Activated CD8-positive, alpha-beta memory T cell treated with anti-CD3 and anti-CD28 coated beads, Interleukin-2, amount 10 ng/mL, durations not matched to agents 7 days and 5 days (primary cell): ENCODE data around the gene TMEM218. TPM values are rescaled to one million over a fixed set of nuclear protein-coding genes. Genes with fewer than 3 reads are reported as not detected.

Experiments
- ATAC-seq: fragments of 150-1000 bp; cut with Tn5 transposase; one replicate; pipeline ENCODE4 v1.10.0; 2021; ENCODE audit warnings: moderate library complexity
- CTCF ChIA-PET: fragments of 350-600 bp; sonication (Branson Sonifier 250); formaldehyde crosslinking; loops from one replicate; lab custom pipeline; 2021; ENCODE audit warnings: antibody characterized with exemption; lab: Charles Lee
- DNase-seq: peaks from one replicate; pipeline ENCODE4 v3.0.0-alpha.2; 2020
- H3K27ac Mint-ChIP-seq: one replicate; pipeline ENCODE4 v1.8.0; 2021; ENCODE audit warnings: mild to moderate bottlenecking, mixed read lengths
- H3K27me3 Mint-ChIP-seq: one replicate; pipeline ENCODE4 v1.8.0; 2021; ENCODE audit warnings: mixed read lengths
- H3K36me3 Mint-ChIP-seq: one replicate; pipeline ENCODE4 v1.8.0; 2021; ENCODE audit warnings: mild to moderate bottlenecking, mixed read lengths
- H3K4me1 Mint-ChIP-seq: one replicate; pipeline ENCODE4 v1.8.0; 2021; ENCODE audit warnings: mixed read lengths
- H3K4me3 Mint-ChIP-seq: one replicate; pipeline ENCODE4 v1.8.0; 2021; ENCODE audit warnings: mild to moderate bottlenecking, moderate library complexity, mixed read lengths
- H3K9me3 Mint-ChIP-seq: one replicate; pipeline ENCODE4 v1.8.0; 2022; ENCODE audit warnings: low read depth, mixed read lengths
- total RNA-seq, 2 experiments: library from RNA; stranded (reverse); gene quantifications; one replicate each; pipeline ENCODE4 v1.2.3, GENCODE V29; 2021

Gene TMEM218
- total RNA-seq, 2 experiments from 2014 or later, result 14.1 to 16.1 TPM

DNA sequence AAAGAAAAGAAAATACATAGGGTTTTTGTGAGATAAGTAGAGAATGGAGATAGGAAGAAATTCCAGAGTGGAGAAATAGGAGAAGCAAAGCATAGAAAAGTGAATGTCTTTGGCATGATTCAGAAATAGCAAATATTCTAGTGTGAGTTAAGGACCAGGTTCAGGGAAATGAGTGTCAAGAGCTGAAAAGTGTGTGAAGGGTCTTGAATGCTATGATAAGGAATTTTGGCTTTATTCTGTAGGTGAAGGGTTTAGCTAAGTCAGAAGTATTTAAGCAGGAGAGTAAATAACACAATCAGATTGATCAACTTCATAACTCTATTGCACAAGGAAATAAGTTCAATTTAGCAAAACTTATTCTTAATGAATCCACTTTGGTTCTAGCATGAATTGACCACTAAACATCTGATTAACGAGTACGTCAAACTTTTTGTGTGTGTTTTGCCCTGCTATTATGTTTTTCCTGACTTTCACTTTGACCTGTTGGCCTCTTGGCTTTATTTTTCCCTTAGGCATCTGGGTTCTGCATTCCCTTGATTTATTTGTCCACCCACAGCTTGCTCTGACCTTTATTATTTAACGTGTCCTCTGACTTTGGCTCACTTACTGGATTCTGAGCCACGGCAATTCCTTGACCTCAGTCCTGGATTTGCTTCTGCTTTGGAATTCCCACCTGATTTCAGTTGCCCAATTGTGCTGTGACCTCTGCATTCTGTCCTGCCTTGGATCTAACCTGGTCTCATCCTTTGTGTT, 11.9 kb upstream of the TMEM218 start:
- Mint-ChIP-seq H3K27ac (no peak overlapping the region), H3K4me3 (no peak overlapping the region), H3K36me3 (no peaks in the 10 kb centered on the region), H3K4me1 (no peaks in the 10 kb centered on the region), H3K9me3 (no peaks in the 10 kb centered on the region), H3K27me3 (peaks cover 42% of the 10 kb centered on the region)
- DNase-seq, result no peak
- no peak for ATAC-seq
- CTCF ChIA-PET, result interaction anchor here (0.9 to 3.1 kb wide), 12 partner anchors 10 to 212 kb away, joined by 3 to 20 read pairs (median 6); partner anchors contain the start of genes SLC37A2 and TMEM218

DNA sequence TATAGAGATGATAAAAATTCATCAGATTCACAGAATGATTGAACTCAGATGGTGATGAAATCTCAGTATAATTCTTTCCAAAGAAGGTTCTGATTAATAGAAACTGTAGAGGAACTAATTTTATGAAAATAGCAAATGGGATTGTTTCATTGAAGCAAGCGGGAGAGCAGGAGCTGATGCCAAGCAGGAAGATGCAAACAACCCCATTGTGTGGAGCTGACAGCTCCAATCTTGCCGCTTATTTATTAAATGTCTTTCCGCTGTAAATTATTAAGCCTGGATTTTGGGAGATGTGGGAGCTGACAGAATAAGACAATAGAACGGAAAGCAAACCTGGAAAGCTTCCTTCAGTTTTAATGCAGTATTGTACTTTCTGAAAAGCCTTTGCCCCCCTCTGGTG, 6.0 kb upstream of the TMEM218 start:
- ATAC-seq (no peak), DNase-seq (no peak)
- peaks cover under 1% of the 10 kb centered on the region for H3K9me3 Mint-ChIP-seq
- peaks cover under 1% of the 10 kb centered on the region for H3K4me1 Mint-ChIP-seq
- CTCF ChIA-PET, result interaction anchor here (0.9 to 1.2 kb wide), 3 partner anchors 9 to 25 kb away, joined by 3 read pairs; no protein-coding TSS in a partner anchor
- H3K4me3 Mint-ChIP-seq, result no peak overlapping the region
- H3K27me3 Mint-ChIP-seq, result peaks cover 33% of the 10 kb centered on the region
- no peaks in the 10 kb centered on the region for H3K36me3 Mint-ChIP-seq
- H3K27ac Mint-ChIP-seq, result no peak overlapping the region

DNA sequence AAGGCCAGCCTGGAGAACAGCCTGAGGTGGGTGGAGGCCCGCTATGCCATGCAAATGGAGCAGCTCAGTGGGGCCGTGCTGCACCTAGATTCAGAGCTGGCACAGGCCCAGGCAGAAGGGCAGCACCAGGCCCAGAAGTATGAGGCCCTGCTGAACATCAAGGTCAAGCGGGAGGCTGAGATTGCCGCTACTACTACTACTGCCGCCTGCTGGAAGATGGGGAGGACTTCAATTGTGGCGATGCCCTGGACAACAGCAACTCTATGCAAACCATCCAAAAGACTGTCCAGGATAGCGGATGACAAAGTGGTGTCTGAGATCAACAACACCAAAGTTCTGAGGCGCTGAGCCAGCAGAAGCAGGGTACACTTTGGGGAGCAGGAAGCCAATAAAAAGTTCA, 3.1 kb upstream of the TMEM218 start:
- Mint-ChIP-seq H3K9me3 (peaks cover 3% of the 10 kb centered on the region), H3K27ac (no peak overlapping the region), H3K4me1 (peaks cover 19% of the 10 kb centered on the region), H3K4me3 (no peak overlapping the region), H3K27me3 (peaks cover 25% of the 10 kb centered on the region), H3K36me3 (no peaks in the 10 kb centered on the region)
- DNase-seq (no peak), ATAC-seq (no peak)
- CTCF ChIA-PET, result no interaction called here

DNA sequence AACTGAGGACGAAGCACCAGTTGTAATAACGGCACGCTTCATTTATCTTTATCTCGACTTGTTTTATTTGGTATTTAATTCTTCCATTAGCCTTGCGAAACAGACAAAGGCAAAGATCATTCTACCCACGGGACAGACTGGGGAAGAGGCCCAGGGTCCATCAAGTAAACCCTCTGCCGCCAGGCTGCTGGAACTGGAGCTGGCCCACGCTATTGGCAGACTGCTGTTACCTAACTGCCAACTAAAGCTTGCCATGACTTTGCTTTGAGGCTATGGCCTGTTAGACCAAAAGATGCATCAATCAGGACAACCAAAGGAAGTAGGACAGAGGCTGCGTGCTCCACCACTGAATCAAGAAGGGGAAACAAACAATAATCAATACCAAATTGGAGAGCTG, 780 bp upstream of the TMEM218 start:
- peaks cover 9% of the 10 kb centered on the region for H3K27me3 Mint-ChIP-seq
- ATAC-seq, result no peak
- no peak for DNase-seq
- H3K4me3 Mint-ChIP-seq, result peak overlapping the region; percentile 91
- H3K36me3 Mint-ChIP-seq, result peaks cover 1% of the 10 kb centered on the region
- H3K9me3 Mint-ChIP-seq, result peaks cover 3% of the 10 kb centered on the region
- CTCF ChIA-PET, result interaction anchor here (0.5 to 3.6 kb wide), 11 partner anchors 10 to 246 kb away, joined by 3 to 20 read pairs (median 5); partner anchors contain the start of gene CCDC15
- H3K4me1 Mint-ChIP-seq, result peaks cover 19% of the 10 kb centered on the region
- peak overlapping the region; percentile 93 for H3K27ac Mint-ChIP-seq

DNA sequence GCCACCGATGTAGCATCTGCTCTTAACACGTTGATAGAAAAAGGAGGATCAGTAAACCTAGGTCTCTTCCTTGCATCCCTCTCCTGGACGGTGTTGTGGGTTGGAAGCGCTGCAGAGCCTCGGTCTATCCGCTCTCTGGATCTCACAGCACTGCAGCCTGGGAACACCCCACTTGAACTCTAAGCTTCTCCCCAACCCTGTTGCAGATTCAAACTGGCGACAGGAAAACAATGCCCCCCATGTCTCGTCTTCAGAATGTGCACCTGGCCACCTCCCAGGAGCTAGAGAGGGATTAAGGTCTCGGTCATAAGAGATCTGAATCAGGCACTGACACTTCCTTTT, 454 bp downstream of the TMEM218 start:
- peaks cover 3% of the 10 kb centered on the region for H3K9me3 Mint-ChIP-seq
- H3K4me1 Mint-ChIP-seq, result peaks cover 23% of the 10 kb centered on the region
- H3K36me3 Mint-ChIP-seq, result peaks cover 9% of the 10 kb centered on the region
- ATAC-seq (no peak), DNase-seq (no peak)
- peak overlapping the region; percentile 93 for H3K27ac Mint-ChIP-seq
- CTCF ChIA-PET, result interaction anchor here (0.7 to 3.6 kb wide), 10 partner anchors 8 to 245 kb away, joined by 3 to 20 read pairs (median 6); partner anchors contain the start of gene CCDC15
- H3K4me3 Mint-ChIP-seq, result peak overlapping the region; percentile 91
- no peaks in the 10 kb centered on the region for H3K27me3 Mint-ChIP-seq

DNA sequence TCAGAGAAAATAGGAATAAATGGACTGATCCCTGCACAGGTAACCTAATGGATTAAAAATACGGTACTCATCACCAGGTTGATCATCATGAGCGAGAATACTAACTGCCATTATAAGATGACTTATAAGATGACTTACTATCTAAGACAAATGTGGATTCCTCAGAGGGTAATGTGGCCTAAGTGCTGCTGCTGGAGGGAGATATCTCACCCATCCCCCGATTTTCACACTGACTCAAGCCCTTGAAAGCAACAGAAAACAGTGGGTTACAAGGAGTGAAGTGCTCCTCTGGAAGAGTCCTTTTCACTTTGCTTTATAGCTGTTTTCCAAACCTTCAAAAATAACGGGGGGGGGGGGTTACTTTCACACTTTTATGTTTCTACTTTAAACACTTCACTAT, 920 bp downstream of the TMEM218 start:
- no peak for ATAC-seq
- CTCF ChIA-PET, result interaction anchor here (0.6 to 3.6 kb wide), 8 partner anchors 8 to 244 kb away, joined by 3 to 20 read pairs (median 4); no protein-coding TSS in a partner anchor

DNA sequence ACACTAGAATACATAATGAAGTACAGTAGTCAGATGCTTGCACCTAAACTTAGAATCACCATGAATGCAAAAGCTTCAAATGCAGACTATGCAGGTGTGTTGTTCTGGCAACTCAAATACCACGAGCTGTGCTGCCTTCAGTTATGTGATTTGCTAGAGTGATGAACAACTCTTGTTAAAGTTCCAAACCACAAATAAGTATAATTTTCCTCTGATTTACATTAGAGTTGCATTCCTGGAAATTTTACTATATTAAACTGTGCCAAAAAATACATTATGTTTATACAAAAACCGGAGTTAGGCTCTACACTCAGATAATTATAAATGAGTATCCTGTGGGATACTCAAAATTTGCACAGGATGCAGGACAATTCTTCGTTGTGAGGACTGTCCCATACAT, 3.0 kb downstream of the TMEM218 start:
- H3K27me3 Mint-ChIP-seq, result no peaks in the 10 kb centered on the region
- peaks cover 30% of the 10 kb centered on the region for H3K4me1 Mint-ChIP-seq
- H3K27ac Mint-ChIP-seq, result no peak overlapping the region
- CTCF ChIA-PET, result interaction anchor here (1.4 kb wide), 1 partner anchor 34 kb away, joined by 4 read pairs; no protein-coding TSS in a partner anchor
- H3K36me3 Mint-ChIP-seq, result peaks cover 9% of the 10 kb centered on the region
- H3K9me3 Mint-ChIP-seq, result peaks cover 3% of the 10 kb centered on the region
- no peak for ATAC-seq
- H3K4me3 Mint-ChIP-seq, result no peak overlapping the region
- no peak for DNase-seq

More for the DNA sequence above, 920 bp downstream of the TMEM218 start:
- H3K4me3 Mint-ChIP-seq, result peak overlapping the region; percentile 91
- peaks cover 3% of the 10 kb centered on the region for H3K9me3 Mint-ChIP-seq
- peak overlapping the region; percentile 93 for H3K27ac Mint-ChIP-seq
- peaks cover 25% of the 10 kb centered on the region for H3K4me1 Mint-ChIP-seq
- DNase-seq, result no peak
- no peaks in the 10 kb centered on the region for H3K27me3 Mint-ChIP-seq
- peaks cover 9% of the 10 kb centered on the region for H3K36me3 Mint-ChIP-seq

DNA sequence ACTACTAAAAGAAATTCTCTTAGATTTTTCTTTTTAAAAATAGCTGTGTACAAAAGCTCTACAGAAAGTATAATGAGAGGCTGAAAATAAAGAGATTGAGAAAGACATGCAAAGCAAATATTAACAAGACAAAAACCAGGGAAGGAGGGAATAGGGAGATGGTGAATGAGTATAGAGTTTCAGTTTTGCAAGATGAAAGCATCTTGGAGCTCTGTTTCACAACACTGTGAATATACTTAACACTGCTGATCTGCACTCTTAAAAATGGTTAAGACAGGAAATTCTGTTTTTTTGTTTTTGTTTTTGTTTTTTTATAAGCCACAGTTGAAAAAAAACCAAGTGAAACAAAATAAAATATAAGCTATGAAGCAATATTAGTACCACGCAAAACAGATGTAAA, 5.5 kb downstream of the TMEM218 start:
- peaks cover 9% of the 10 kb centered on the region for H3K36me3 Mint-ChIP-seq
- peaks cover 19% of the 10 kb centered on the region for H3K4me1 Mint-ChIP-seq
- no peaks in the 10 kb centered on the region for H3K27me3 Mint-ChIP-seq
- no peak overlapping the region for H3K4me3 Mint-ChIP-seq
- DNase-seq (no peak), ATAC-seq (no peak)
- H3K9me3 Mint-ChIP-seq, result no peaks in the 10 kb centered on the region
- CTCF ChIA-PET, result interaction anchor here (0.6 to 1.4 kb wide), 6 partner anchors 10 to 359 kb away, joined by 3 to 5 read pairs (median 3); no protein-coding TSS in a partner anchor
- no peak overlapping the region for H3K27ac Mint-ChIP-seq

DNA sequence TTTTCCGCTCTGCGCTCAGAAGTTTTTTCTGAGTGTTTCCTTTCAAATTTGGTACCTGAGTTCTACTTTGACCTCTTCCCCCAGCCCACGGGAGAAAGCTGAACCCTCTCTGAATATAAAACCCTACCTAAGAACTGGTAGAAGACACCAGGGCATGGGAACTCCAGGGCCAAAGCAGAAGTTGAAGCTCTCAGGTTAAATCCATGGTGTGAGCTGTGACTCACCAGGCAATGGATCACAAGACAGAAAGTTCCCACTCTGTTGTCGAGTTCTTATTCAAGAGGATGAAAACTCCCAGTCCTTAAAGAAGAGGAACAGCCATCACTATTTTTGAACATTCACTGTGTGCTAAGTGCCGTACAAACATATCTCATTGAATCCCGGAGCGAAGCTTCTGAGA, 8.9 kb downstream of the TMEM218 start:
- no peak overlapping the region for H3K4me3 Mint-ChIP-seq
- peaks cover 11% of the 10 kb centered on the region for H3K4me1 Mint-ChIP-seq
- peaks cover 15% of the 10 kb centered on the region for H3K36me3 Mint-ChIP-seq
- ATAC-seq (no peak), DNase-seq (no peak)
- CTCF ChIA-PET, result interaction anchor here (0.7 kb wide), 1 partner anchor 9 kb away, joined by 3 read pairs; the partner anchor contains the start of gene TMEM218
- no peak overlapping the region for H3K27ac Mint-ChIP-seq
- no peaks in the 10 kb centered on the region for H3K27me3 Mint-ChIP-seq
- no peaks in the 10 kb centered on the region for H3K9me3 Mint-ChIP-seq

DNA sequence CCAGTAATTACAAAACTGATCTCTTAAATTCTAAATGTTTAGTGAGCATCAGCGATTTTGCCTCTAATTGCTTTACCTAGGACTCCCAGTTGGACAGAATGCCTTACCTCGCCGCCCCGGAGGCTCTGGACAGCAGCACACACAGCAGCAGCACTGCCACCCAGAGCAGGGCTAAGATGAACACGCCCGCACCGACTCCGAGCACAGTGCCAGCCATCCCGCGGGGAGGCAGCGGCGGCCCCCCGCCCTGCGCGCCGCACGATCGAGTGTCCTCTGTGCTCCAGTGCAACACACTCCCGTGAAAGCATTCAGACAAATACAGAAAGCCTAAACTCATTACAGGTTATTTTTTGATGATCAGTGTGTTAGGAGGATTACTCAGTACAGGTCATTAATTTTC, 9.4 kb downstream of the TMEM218 start:
- DNase-seq, result no peak
- no peak overlapping the region for H3K4me3 Mint-ChIP-seq
- no peaks in the 10 kb centered on the region for H3K27me3 Mint-ChIP-seq
- CTCF ChIA-PET, result interaction anchor here (0.7 kb wide), 1 partner anchor 9 kb away, joined by 3 read pairs; the partner anchor contains the start of gene TMEM218
- no peaks in the 10 kb centered on the region for H3K9me3 Mint-ChIP-seq
- H3K36me3 Mint-ChIP-seq, result peaks cover 14% of the 10 kb centered on the region
- H3K27ac Mint-ChIP-seq, result no peak overlapping the region
- H3K4me1 Mint-ChIP-seq, result peaks cover 11% of the 10 kb centered on the region
- no peak for ATAC-seq

DNA sequence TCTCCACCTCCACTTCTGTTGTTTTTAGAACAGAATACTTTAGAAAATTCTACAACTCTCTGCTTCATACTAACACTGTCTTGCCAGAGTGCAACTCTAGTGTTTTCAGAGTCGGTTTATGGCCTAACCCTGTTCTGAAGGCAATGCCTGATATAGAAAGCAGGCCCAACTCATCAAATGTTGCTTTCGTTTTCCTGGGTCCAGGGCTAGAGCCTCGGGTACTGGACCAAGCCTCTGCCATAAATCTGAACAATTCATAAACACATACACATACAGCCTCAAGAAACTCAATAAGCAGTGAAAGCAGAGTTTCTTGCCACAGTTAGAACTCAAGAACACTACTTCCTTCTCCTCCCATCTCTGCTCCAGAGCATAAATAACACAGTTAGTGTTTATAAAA, 9.8 kb downstream of the TMEM218 start:
- peaks cover 10% of the 10 kb centered on the region for H3K4me1 Mint-ChIP-seq
- no peaks in the 10 kb centered on the region for H3K27me3 Mint-ChIP-seq
- DNase-seq (no peak), ATAC-seq (no peak)
- no peak overlapping the region for H3K4me3 Mint-ChIP-seq
- CTCF ChIA-PET, result no interaction called here
- H3K27ac Mint-ChIP-seq, result no peak overlapping the region
- H3K36me3 Mint-ChIP-seq, result peaks cover 12% of the 10 kb centered on the region
- H3K9me3 Mint-ChIP-seq, result no peaks in the 10 kb centered on the region

DNA sequence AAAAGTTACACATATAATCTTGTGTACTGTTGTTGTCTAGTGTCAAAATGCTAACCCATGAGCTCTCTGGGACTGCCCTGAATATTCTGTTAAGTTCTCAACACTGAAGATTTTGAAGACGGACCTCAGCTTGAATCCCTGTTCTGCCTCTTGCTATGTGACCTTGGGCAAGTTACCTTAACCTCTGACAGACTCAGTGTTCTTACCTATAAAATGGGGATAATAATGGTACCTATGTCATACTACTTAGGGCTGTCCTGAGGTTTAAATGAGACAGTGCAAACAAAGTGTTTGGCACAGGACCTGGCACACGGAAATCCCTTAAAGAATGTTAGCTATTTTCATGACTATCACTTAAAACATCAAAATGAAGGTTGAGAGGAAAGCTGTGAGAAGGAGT, 11.3 kb downstream of the TMEM218 start:
- no peaks in the 10 kb centered on the region for H3K27me3 Mint-ChIP-seq
- H3K4me1 Mint-ChIP-seq, result peaks cover 2% of the 10 kb centered on the region
- peaks cover 8% of the 10 kb centered on the region for H3K36me3 Mint-ChIP-seq
- ATAC-seq, result no peak
- no peak for DNase-seq
- no peaks in the 10 kb centered on the region for H3K9me3 Mint-ChIP-seq
- CTCF ChIA-PET, result interaction anchor here (0.9 to 1.7 kb wide), 3 partner anchors 9 to 138 kb away, joined by 3 to 6 read pairs (median 3); no protein-coding TSS in a partner anchor
- H3K4me3 Mint-ChIP-seq, result no peak overlapping the region
- H3K27ac Mint-ChIP-seq, result no peak overlapping the region

DNA sequence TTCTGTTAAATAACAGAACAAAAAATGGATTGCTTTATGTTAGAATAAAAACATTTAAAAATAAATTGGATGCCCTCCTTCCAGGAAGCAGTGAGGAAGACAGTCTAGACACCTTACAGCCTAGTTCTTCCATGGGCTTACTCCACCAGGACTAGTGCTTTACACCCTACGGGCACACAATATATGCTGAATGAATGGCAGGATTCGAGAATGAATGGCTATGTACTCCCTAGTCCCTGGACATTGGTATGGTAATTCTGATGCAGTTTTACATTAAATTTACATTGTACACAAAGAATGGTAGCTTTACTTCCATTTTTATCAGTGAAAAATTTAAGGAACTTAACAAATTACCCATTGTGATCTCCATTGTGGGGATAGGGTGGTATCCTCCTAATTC, 16.7 kb downstream of the TMEM218 start:
- H3K27ac Mint-ChIP-seq, result no peak overlapping the region
- H3K9me3 Mint-ChIP-seq, result no peaks in the 10 kb centered on the region
- no peaks in the 10 kb centered on the region for H3K36me3 Mint-ChIP-seq
- no peak overlapping the region for H3K4me3 Mint-ChIP-seq
- no peak for DNase-seq
- H3K4me1 Mint-ChIP-seq, result peaks cover 2% of the 10 kb centered on the region
- CTCF ChIA-PET, result interaction anchor here (1.9 kb wide), 1 partner anchor 16 kb away, joined by 8 read pairs; the partner anchor contains the start of gene TMEM218
- H3K27me3 Mint-ChIP-seq, result no peaks in the 10 kb centered on the region
- ATAC-seq, result no peak
